Gastrocnemius medialis (tissue), 4 donors: ENCODE measurements around the gene THSD4. TPM values are rescaled to one million over a fixed set of nuclear protein-coding genes. Genes with fewer than 3 reads are reported as not detected.

Experiments used
- ATAC-seq, 2 donors: fragments of 150-250 bp; one replicate each; pipeline ENCODE4 v1.9.1; 2016
- DNase-seq, 2 donors: peaks; one replicate each; pipeline ENCODE4 v3.0.0-alpha.2; 2019
- H3K27ac ChIP-seq, 4 donors: fragments of 200-600 bp; sonication (generic); 1 replicate in 1 of 4; 2 replicates in 3 of 4; pipeline ENCODE4 v1.5.1; 2016 to 2018; ENCODE audit warnings: mild to moderate bottlenecking in 2 of 4, moderate library complexity in 1 of 4
- H3K27me3 ChIP-seq, 3 donors: fragments of 200-600 bp; sonication (generic) in 2 of 3; 1 replicate in 1 of 3; 2 replicates in 2 of 3; pipeline versions ENCODE4 v1.5.1 to v1.6.0; 2016 to 2019; ENCODE audit warnings: mild to moderate bottlenecking in 1 of 3, moderate library complexity in 1 of 3
- H3K36me3 ChIP-seq, 2 donors: fragments of 200-600 bp; sonication (generic) in 1 of 2; one replicate each; pipeline ENCODE4 v1.5.1; 2017 to 2018
- H3K4me1 ChIP-seq, 2 donors: fragments of 200-600 bp; sonication (generic) in 1 of 2; one replicate each; pipeline ENCODE4 v1.5.1; 2016 to 2017; ENCODE audit warnings: mild to moderate bottlenecking in 2 of 2
- H3K4me3 ChIP-seq, 4 donors: fragments of 200-600 bp; sonication (generic) in 3 of 4; 1 replicate in 1 of 4; 2 replicates in 3 of 4; pipeline ENCODE4 v1.5.1; 2016 to 2019; ENCODE audit warnings: mild to moderate bottlenecking in 2 of 4
- H3K9me3 ChIP-seq, 3 donors: fragments of 200-600 bp; sonication (generic) in 2 of 3; 1 replicate in 1 of 3; 2 replicates in 2 of 3; pipeline ENCODE4 v1.5.1; 2016 to 2019
- CTCF ChIP-seq, 5 experiments: fragments of 450-650 bp in 3 of 5; fragments of 200-600 bp in 2 of 5; sonication (generic) in 2 of 5; IDR thresholded peaks in 4 of 5; conservative IDR thresholded peaks in 1 of 5; 1 replicate in 4 of 5; 2 replicates in 1 of 5; pipeline ENCODE4 v1.5.1; 2016 to 2019; ENCODE audit warnings: antibody characterized with exemption in 5 of 5, mild to moderate bottlenecking in 3 of 5, moderate library complexity in 3 of 5
- POLR2A ChIP-seq, 2 donors: fragments of 450-650 bp; IDR thresholded peaks; one replicate each; pipeline ENCODE4 v1.6.1; 2017; ENCODE audit warnings: antibody characterized with exemption in 2 of 2, mild to moderate bottlenecking in 2 of 2, moderate library complexity in 2 of 2
- in situ Hi-C, 4 donors: fragments of 200-750 bp; cut with MboI; loops; one replicate each; pipeline versions ENCODE4 v1.15.0 to v1.8.0; 2017; ENCODE audit warnings: low sequenced_read_pairs in 4 of 4
- intact Hi-C: fragments of 100-400 bp; cut with DNase I; formaldehyde crosslinking; loops from one replicate; pipeline ENCODE4 v1.15.1; 2023; ENCODE audit warnings: low total_unique reads
- total RNA-seq, 4 donors: library from RNA; depleted of rRNA; stranded (reverse); fragments of >200 nt; gene quantifications; one replicate each; pipeline versions ENCODE4 v1.1.0 to v1.2.3, GENCODE V29; 2016

Gene THSD4
- total RNA-seq, 4 donors from 2014 or later, result 0.35 to 3.1 (median 0.60) TPM

- Histone ChIP-seq H3K4me3 (no peak overlapping the region), H3K27ac (no peak overlapping the region), H3K36me3 (no peaks in the 10 kb centered on the region), H3K9me3 (no peaks in the 10 kb centered on the region), H3K4me1 (peaks cover 0 to 10% of the 10 kb centered on the region in 2 donors), H3K27me3 (no peaks in the 10 kb centered on the region)
- intact Hi-C loops (no loop called here), in situ Hi-C loops (no loop called here)
- DNase-seq (peak in 1 of 2 donors; percentile 34), ATAC-seq (peak in 1 of 2 donors; percentile 35)
- TF ChIP-seq POLR2A (IDR thresholded peaks at IDR 0.05), result no peak
- no peak for TF ChIP-seq CTCF (IDR thresholded peaks at IDR 0.05 in 4 of 5, conservative IDR thresholded peaks at IDR 0.05 in 1 of 5)
These were observed 496.5 kb downstream of the THSD4 start for GRCh38 chr15:71611553-71612396.

- in situ Hi-C loops, result no loop called here
- no peak overlapping the region for H3K27ac ChIP-seq
- no peak for TF ChIP-seq POLR2A (IDR thresholded peaks at IDR 0.05)
- TF ChIP-seq CTCF (IDR thresholded peaks at IDR 0.05 in 4 of 5, conservative IDR thresholded peaks at IDR 0.05 in 1 of 5), result no peak
- intact Hi-C loops, result no loop called here
- ATAC-seq (peak; percentile 29 to 60), DNase-seq (no peak)
- H3K4me1 ChIP-seq, result peaks cover 0 to 10% of the 10 kb centered on the region in 2 donors
- H3K27me3 ChIP-seq, result no peaks in the 10 kb centered on the region
- H3K4me3 ChIP-seq, result no peak overlapping the region
- H3K36me3 ChIP-seq, result no peaks in the 10 kb centered on the region
- no peaks in the 10 kb centered on the region for H3K9me3 ChIP-seq
These were observed 497.1 kb downstream of the THSD4 start for GRCh38 chr15:71612397-71612722.

- TF ChIP-seq POLR2A (IDR thresholded peaks at IDR 0.05) (no peak), CTCF (IDR thresholded peaks at IDR 0.05 in 4 of 5, conservative IDR thresholded peaks at IDR 0.05 in 1 of 5) (no peak)
- Histone ChIP-seq H3K27me3 (no peaks in the 10 kb centered on the region), H3K9me3 (no peaks in the 10 kb centered on the region), H3K36me3 (no peaks in the 10 kb centered on the region), H3K27ac (no peak overlapping the region), H3K4me3 (no peak overlapping the region), H3K4me1 (peaks cover 0 to 10% of the 10 kb centered on the region in 2 donors)
- no peak for DNase-seq
- intact Hi-C loops (no loop called here), in situ Hi-C loops (no loop called here)
- ATAC-seq, result no peak
These were observed 497.6 kb downstream of the THSD4 start for GRCh38 chr15:71612869-71613268.

GRCh38 chr15:71623111-71623510 lies 507.8 kb downstream of the THSD4 start:
- no peaks in the 10 kb centered on the region for H3K27me3 ChIP-seq
- H3K27ac ChIP-seq, result no peak overlapping the region
- ATAC-seq, result no peak
- in situ Hi-C loops (no loop called here), intact Hi-C loops (no loop called here)
- no peaks in the 10 kb centered on the region for H3K36me3 ChIP-seq
- TF ChIP-seq CTCF (IDR thresholded peaks at IDR 0.05 in 4 of 5, conservative IDR thresholded peaks at IDR 0.05 in 1 of 5) (no peak), POLR2A (IDR thresholded peaks at IDR 0.05) (no peak)
- H3K9me3 ChIP-seq, result no peaks in the 10 kb centered on the region
- no peak for DNase-seq
- no peaks in the 10 kb centered on the region for H3K4me1 ChIP-seq
- no peak overlapping the region for H3K4me3 ChIP-seq
